Kasumi-1 (cell line): ENCODE measurements around the gene SLC2A5.

Experiments
- DNase-seq, 2 experiments: peaks; one replicate each; lab custom pipeline; 2025; lab: John Stamatoyannopoulos, UW

The SLC2A5 gene

DNA sequence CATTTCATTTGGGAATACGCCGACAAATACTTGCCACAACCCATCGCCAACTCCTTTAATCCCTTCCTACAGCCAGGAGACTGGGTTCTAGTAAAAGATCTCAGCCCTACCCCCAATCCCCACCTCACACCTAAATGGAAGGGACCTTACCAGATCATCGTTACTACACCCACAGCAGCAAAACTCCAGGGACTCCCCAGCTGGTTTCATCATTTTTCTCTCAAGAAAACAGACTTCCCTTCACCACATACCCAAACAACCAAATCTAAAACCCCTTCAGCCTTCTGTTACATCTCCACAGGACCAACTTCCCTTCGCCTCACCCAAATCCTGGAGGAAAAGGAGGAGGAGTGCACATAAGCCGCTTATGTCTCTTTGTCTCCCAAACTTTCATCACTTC is 23.7 kb upstream of the SLC2A5 start:
- DNase-seq: no peak

DNA sequence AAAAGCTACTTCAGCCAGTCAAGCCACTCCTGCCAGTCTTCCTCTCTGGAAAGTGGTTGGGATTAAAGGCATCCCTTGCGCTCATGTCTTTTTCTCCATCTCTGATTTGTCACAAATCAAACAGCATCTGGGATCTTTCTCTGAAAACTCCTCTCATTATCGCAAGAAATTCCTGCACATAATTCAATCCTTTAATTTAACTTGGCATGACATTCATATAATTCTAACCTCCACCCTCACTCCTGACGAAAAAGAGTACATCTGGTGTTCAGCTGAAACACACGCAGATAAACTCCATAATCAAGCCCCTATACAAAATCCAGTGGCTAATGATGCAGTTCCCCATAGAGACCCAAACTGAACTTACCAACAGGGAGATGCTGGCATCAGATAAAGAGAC is 19.4 kb upstream of the SLC2A5 start:
- DNase-seq: no peak

DNA sequence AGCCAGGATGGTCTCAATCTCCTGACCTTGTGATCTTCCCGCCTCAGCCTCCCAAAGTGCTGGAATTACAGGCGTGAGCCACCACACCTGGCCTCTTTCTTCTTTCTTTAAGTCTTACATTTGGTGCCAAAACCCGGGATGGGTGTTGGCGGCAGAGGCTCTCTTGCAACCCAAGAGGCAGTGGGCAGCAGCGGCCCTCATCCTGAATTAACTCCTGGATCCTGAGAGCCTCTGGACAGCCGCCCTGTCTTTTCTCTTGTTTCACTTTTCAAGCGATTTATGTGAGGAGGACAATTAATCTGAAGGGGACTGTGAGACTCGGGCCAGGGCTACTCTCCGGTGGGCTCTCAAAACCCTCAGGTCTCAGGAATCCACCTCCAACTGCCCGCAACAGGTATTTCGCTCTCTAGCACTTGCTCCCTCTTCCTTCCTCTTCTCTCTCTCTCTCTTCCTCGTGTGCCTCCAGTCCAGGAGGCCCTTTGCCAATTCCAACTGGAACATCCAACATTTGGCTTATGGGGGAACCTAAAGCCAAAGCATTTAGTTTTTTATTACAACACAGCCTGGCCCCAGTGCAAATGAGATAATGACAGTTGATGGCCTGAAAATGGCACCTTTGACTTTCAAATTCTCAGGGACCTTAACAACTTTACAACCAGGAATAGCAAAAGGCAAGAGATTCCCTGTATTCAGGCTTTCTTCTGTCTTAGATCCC is 18.1 kb upstream of the SLC2A5 start:
- DNase-seq: no peak

DNA sequence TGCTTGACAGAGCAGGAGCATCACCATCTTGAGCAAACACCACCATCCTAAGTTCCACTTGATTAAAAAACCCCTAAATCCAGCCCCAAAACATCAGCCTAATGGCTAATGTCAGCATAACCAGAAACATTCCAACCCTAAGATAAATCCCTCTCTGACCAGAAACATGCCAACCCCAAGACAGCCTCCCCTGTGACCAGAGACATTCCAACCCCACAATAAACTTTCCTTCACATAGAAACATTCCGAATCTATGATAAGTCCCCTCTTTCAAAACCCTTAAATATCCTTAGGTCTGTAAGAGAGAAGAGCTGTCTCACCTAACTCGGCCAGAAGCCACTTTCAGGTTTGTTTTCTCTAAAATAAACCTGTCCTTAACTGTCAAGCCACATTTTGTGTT is 17.4 kb upstream of the SLC2A5 start:
- no peak for DNase-seq

DNA sequence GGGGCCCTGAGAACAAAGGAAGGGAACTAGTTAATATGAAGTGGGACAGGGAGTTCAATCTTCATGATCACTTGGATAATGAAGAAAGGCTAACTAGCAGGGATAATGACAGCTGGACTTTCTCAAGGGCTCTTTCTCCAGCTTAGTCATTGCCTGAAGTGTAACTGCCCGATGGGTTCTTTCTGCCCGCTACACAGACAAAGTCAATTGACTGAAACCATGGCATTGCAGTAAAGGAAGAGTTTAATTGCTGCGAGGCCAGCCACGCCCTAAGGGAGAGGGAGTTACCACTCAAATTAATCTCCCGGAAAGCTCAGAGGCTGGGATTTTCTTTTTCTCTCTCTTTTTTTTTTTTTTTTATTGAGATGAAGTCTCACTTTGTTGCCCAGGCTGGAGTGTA is 16.6 kb upstream of the SLC2A5 start:
- no peak for DNase-seq

DNA sequence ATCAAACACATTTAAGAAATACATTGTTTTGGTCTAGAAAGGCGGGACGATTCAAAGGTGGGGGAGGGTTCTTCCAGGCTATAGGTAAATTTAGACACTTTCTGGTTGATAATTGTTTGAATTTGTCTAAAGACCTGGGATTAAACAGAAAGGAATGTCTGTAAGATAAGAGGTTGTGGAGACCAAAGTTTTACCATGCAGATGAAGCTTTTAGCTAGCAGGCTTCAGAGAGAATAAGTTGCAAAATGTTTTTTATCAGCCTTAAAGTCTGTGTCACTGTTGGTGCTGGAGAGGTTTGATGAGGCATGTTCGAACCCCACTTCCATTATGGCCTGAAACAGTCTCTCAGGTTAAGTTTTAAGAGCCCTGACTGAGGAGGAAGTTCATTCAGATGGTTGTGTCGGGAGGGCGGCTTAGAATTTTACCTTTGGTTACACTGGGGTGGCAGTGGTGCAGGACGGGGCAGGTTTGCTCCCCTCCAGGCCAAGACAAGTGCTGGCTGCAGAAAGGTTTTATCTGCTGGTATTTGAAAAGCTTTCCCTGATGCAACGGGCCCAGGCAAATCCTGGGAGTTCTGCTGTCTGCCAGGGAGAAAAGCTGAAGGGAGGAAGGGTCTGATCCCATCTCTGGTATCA is 16.0 kb upstream of the SLC2A5 start:
- no peak for DNase-seq

DNA sequence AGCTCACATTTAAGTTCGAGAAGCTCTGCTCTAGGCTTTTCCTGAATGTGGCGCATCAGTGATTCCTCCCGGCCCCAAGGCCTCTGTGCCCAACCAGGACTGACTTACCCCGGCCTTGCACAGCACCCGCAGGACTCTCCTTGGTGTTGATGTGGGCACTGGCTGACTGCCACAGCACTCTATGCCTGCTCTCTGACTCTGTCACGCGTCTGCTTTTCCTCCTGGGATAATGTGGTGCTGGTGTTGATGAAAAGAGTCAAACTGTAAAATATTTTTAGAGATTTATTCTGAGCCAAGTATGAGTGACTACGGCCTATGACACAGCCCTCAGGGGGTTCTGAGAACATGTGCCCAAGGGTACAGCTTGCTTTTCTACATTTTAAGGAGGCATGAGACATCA is 15.5 kb upstream of the SLC2A5 start:
- no peak for DNase-seq

DNA sequence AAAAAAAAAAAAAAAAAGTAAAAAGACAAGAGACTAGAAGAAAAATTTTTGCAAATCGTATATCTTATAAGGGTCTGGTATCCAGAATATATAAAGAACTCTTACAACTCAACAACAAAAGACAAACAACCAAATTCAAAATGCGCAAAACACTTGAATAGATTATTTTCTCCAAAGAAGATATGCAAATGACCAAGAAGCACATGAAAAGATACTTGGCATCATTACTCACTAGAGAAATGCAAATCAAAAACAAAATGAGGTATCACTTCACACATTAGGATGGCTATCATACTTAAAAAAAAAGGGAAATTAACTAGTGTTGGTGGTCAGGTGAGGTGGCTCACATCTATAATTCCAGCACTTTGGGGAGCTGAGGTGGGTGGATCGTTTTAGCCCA is 12.0 kb upstream of the SLC2A5 start:
- no peak for DNase-seq

DNA sequence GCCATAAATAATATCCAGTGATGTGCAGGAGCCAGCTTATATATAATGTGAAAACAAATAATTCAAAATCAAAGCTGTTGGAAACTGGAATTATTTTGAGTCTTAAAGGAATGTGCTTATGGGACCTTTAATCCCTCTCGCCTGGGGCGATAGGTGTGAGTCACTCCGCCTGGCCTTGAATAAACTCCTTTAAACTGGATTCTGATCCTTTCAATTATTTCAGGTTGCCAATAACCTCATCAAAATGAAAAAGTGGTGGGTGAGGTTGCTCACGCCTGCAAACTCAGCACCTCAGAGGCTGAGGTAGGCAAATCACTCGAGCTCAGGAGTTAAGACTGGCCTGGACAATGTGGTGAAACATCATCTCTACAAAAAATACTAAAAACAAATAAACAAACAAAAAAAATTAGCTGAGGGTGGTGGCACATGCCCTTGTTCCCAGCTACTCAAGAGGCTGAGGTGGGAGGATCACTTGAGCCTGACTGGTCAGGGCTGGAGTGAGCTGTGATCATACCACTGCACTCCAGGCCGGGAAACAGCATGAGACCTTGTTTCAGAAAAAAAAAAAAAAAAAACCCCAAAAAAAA is 11.4 kb upstream of the SLC2A5 start:
- no peak for DNase-seq

DNA sequence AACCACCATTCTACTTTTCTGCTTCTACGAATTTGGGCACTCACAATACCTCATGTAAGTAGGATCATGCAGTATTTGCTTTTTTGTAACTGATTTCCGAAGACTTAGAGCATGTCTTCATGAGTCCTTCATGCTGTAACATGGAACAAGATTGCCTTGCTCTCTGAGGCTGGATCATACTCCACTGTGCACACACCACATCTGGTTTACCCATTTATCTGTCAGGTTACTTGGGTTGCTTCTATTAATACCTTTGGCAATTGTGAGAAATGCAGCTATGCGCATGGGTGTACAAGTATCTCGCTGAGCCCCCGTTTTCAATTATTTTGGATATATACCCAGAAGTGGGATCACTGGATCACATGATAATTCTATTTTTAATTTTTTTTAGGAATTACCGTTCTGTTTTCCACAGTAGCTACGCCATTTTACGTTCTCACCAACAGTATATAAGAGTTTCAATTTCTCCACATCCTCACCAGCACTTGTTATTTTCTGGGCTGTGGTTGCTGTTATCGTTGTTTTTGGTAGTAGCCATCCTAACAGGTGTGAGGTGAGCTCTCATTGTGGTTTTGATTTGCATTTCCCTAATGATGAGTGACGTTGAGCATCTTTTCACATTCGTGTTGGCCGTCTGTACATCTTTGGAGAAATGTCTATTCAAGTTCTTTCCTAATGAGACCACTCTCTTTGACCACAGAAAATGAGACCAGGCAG is 10.7 kb upstream of the SLC2A5 start:
- DNase-seq: no peak

DNA sequence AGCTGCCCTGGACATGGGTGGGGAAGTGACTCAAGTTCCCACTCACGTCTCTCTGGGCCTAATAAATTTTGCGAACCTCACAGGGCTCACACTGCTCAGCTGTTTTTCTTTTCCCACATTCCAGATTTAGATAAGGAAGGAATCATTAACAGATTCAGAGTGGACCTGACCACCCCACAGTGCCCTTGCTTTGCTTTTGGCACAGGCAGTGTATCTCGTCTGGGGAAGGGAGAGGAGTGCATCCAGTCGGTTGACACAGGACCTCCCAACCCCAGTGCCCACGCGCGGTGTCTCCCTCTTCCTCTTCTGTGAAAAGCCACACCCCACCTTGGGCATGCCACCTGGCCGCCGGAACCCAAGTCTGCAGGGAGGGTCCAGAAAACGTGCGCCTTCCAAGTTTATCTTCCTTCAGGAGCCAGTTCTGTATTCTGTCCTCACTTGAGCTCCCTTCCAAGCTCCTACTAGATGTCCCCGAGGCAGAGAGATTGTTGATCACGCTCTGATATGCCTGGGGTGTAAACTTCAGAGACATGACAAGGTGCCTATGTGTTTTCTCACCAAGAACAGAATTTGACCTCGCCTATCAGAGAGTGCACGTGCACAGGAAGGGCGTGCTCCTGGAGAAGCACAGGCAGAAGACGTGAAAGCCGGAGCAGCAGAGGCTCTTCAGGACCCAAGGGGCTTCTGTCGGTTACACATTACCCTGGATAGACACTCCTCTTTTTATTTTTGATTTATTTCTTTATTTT is 9.5 kb upstream of the SLC2A5 start:
- DNase-seq: no peak

DNA sequence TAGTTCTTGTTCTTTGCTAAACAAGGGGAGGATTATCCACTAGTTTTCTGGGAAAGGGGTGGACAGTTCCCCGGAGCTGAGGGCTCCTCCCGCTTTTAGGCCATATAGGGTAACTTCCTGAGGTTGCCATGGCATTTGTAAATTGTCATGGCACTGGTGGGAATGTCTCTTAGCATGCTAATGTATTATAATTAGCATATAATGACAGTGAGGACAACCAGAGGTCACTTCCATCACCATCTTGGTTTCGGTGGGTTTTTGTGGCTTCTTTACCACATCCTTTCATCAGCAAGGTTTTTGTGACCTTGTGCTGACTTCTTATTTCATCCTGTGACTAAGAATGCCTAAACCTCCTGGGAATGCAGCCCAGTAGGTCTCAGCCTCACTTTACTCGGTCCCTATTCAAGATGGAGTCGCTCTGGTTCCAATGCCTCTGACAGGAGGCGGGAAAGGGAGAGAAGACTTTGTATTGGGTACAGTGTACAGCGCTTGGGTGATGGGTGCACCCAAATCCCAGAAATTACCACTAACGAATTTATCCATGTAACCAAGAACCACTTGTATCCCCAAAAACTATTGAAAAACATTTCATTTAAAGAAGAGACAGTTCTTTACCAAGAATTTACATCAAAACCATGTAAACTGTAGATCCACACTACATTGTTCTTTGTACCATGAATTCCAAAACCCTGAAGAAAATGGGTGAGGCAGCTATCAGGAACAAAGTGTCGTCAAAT is 8.7 kb upstream of the SLC2A5 start:
- DNase-seq: no peak

DNA sequence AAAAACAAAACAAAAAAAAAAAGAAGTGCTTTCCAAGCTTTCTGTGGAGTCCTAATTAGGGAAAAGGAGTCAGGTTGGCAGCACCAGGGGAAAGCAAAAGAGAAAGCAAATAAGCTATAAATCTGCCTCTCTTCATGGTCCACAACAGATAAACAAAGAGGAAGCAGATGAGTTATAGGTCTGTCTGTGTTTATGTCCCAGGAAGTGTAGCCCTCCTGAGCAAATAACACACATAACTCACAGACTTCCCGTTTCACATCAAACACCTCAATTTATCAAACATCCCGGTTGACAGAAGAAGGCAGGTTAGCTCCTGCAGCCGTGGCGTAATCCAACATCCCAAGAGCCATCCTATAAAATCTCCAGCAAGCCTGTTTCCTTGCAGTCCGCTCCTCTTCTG is 5.6 kb upstream of the SLC2A5 start:
- DNase-seq: peak; percentile 30 to 35

DNA sequence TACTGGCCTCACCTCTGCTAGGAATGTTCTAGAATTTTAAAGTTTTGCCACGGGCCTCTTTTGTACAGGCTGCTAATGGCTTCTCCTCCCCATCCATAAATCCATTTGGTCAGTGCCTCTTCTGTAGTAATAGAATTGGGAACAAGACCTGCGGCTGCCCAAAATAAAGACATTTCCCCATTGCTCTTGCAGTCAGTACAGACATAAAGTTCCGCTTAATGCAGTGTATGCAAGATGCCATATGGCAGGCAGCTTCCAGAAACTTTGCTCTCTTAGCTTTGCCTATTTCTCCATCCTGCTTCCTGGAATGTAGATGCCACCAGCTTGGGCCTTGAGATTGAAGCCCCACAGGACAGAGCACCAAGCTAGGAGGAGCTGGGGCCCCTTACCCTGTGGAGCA is 3.7 kb upstream of the SLC2A5 start:
- no peak for DNase-seq

DNA sequence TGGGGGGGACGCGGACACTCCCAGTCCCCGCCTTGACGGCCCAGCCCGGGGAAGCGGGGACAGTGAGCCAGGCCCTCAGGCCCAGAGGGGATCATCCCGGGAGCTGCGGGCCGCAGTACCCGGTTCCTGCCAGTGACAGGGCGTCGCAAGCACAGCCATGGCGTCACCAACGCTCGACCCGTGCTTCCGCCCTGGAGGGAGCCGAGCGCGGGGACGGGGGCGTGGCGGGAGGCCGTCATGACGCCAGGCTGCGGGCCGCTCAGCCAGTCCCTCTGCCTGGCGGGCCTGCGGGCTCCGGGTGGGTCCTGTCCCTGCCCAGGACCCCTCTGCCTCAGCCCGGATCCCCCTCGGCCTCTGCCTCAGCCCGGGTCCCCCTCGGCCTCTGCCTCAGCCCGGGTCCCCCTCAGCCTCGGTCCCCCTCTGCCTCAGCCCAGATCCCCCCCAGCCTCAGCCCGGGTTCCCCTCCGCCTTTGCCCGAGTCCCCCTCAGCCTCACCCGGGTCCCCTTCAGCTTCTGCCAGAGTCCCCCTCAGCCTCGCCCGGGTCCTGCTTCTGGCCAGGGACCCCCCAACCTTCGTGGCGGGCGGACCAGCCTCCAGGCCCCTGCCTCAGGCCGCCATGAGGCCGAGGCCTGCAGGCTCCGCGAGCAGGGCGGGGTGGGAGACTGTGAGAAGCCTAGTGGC is 2.3 kb upstream of the SLC2A5 start:
- DNase-seq: no peak

DNA sequence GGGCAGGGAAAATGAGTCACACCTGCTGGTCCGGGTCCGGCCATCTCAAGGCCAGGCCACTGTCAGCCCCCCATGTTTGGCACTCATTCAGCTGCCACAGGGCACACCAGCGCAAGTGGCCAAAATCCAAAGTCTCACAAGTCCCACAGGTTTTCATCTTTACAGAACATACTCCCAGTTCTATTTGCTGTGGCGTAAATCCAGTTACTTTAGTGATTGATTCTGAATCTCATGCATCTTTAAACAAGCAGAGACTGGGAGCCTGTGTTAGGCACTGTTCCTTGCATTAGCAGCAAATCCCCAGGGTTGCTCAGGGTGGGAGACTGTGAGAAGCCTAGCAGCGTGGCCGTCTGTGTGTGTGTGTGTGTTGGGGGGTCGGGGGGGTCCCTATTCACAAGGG is 1.1 kb upstream of the SLC2A5 start:
- DNase-seq: no peak

DNA sequence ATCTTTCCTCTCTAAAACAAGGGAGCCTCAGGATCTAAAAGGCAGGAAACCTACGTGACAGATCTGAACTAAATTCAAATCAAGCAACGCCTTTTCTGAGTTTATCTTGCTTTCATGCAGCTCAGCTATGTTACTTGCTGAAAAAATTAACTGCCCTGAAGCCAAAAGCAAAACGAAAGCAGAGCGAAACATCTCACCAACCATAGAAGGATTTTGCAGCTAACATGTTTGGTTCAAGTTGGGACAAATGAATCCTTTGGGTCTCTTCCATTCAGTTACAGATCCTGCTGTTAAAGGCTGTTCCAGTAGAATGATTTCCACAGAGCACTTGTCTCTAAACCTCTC is 482 bp downstream of the SLC2A5 start:
- peak in 1 of 2 experiments; percentile 50 for DNase-seq

DNA sequence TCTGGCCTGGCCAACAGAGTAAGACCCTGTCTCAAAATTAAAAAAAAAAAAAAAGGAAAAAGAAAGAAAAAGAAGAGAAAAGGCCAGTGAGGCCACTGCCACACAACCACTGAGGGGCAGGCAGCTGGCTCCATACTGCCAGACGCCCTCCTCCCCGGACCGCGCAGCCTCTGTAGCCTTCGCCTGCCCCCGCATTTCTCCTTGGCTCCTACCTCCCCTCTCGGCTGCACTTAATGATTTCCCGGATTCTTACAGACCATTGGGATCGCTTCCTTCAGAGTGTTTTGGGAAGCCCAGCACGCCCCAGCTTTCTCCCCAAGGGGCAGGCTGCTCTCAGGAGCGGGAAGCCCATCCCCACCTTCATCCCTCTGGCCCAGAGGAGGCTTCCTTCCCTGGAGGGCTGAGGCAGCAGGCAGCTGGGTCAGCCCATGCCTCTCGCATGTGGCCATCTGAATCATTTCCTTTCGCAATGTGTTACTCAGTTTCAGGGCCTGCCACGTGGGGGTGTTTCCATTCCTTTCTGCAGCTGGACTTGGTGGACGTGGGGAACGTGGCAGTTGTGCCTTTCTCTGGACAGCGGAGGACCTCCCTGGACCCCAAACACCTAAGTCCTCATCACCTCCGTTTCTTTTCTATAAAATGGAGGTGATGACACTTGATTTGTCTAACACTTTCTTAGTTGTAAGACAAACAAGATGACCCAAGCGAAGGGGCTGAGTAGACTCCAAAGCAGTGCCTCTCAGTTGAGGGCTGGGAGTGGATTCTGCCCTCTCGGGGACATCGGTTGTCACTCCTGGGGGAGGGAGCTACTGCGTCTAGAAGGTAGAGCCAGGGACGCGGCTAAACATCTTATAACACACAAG is 2.3 kb downstream of the SLC2A5 start:
- DNase-seq: no peak

DNA sequence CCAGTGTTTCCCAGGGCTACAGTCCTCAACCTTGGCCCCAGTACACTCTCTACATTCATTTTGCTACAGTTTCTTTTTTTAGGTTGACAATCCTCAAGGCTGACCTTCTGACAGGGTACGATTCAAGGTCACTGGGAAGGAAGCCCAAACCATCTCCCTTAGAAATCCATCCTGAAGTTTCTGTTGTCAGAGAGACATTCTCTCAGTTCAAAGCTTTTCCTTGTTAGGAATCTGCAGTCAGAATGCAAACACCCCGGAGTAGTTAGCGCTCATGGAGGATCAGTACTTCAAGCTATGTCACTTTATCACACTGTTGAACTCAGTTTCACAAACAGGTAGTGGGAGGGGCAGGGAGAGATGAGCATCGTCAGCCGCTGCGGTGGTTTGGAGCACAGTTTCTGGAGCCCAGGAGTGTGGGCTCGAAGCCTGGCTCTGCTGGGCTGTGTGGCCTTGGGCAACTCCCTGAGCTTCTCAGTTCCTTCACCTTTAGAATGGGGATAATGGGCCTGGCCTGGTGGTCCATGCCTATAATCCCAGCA is 4.2 kb downstream of the SLC2A5 start:
- no peak for DNase-seq

DNA sequence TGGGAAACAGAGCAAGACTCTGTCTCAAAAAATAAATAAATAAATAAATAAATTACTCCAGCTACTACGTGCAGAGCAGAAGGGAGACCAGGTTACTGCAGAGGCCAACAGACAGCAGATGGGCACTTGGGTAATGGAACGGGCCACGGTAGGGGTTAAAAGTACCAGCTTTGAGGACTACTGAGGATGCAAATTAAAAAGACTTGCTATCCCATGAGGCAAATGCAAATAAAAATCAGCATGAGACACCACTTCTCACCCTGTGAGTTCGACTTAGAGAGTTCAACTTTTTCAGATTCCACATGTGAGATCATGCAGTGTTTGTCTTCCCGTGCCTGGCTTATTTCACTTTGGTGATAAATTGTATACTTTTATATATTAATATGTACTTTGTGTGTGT is 6.6 kb downstream of the SLC2A5 start:
- DNase-seq: no peak
